SIG-M5 treated with dmso at 0.1 percent for 504 hours (cell line): ENCODE results near the gene LUC7L2.
A peak's percentile ranks its signal among the peaks of the same experiment; 100 is the strongest.
"Not testable (repeated sequence)": the region's sequence is repeated elsewhere in the genome, so short reads cannot be mapped to it uniquely, and the experiment has no call there.

Source experiments
- DNase-seq: peaks from one replicate; lab custom pipeline; 2025; ENCODE audit not compliant: unreplicated experiment; lab: John Stamatoyannopoulos, UW

LUC7L2 gene

GRCh38 chr7:139394540-139394939 is 34.8 kb downstream of the LUC7L2 start:
- DNase-seq = no peak

- DNase-seq = no peak
Observed at GRCh38 chr7:139396323-139396951, 36.7 kb downstream of the LUC7L2 start.

- no peak for DNase-seq
Observed at GRCh38 chr7:139397192-139397591, 37.5 kb downstream of the LUC7L2 start.

GRCh38 chr7:139403601-139404000 is 43.9 kb downstream of the LUC7L2 start:
- no peak for DNase-seq

DNA sequence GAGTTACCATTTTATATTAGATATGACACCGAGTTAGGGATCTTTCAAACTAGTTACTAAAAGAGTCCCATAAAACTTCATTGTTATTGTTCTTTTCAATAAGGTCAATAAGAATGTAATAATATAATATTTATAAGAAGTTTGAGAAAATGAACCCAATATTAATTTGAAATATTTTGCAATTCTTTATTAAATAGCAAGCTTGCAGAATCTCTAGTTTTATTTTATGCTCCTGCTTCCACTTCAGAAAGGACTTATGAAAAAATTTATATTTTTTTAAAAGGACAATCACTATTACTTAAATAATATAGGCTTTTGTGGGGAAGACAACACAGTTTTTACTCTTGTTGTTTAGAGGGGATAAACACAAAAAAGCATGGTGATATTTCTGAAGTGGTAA is 47.9 kb downstream of the LUC7L2 start:
- no peak for DNase-seq

DNA sequence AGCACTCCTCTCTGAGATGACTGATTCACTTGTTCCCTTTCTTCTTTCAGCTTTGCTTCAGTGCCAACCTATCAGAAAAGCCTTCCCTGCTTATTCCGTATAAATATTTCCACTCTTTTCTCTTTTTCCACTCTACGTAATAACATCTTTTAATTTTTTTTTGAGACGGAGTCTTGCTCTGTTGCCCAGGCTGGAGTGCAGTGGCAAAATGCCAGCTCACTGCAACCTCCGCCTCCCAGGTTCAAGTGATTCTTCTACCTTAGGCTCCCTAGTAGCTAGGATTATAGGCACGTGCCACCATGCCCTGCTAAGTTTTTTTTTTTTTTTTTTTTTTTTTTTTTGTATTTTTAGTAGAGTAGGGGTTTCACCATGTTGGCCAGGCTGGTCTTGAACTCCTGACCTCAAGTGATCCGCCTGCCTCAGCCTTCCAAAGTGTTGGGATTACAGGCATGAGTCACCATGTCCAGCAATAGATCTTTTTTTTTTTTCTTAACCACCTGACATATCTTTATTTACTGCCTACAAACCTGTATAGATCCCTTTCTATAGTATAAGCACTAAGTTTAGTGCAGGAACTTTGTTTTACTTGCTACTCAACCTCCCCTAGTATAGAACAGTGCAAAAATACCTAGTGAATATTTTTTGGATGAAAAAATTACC is 55.2 kb downstream of the LUC7L2 start:
- not testable (repeated sequence) for DNase-seq

DNA sequence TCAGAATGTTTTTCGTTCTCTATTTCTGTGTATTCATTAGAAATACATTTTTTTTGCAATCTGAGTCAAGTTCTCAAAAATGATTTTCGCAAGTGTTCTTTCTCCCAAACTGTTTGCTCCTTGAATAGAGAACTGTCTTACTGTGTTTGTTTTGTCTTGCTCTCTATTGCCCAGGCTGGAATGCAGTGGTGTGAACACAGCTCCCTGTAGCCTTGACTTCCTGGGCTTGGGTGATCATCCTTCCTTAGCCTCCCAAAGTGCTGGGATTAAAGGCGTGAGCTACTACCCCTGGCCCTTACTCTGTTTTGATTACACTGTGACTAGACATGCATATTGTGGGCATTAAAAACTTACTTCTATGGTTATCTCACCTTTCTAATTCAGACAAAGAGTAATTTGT is 56.7 kb downstream of the LUC7L2 start:
- DNase-seq = no peak

GRCh38 chr7:139417478-139417877 is 57.8 kb downstream of the LUC7L2 start:
- DNase-seq = no peak

- DNase-seq = no peak
Observed at GRCh38 chr7:139421123-139421522, 61.4 kb downstream of the LUC7L2 start.

- DNase-seq = no peak
Observed at GRCh38 chr7:139422126-139422525, 62.4 kb downstream of the LUC7L2 start.

DNA sequence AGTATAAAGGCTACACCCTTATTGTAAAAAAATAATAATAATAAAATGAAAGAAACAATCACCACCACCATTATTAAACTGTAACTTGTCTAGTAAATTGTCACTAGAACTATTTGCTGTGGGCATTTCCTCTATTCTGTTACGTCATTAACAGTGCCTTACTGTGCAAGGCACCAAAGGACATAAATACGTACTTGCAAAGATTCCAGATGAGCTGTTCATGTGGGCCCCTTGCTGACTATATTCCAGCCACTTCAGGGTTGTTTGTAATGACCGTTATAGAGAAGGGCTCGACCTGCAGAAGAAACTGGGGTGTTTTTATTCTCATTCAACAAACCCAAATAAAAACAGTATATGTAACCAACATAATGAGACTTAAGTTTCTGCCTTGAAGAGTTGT is 63.4 kb downstream of the LUC7L2 start:
- DNase-seq = no peak

GRCh38 chr7:139424004-139424403 is 64.3 kb downstream of the LUC7L2 start:
- no peak for DNase-seq

DNA sequence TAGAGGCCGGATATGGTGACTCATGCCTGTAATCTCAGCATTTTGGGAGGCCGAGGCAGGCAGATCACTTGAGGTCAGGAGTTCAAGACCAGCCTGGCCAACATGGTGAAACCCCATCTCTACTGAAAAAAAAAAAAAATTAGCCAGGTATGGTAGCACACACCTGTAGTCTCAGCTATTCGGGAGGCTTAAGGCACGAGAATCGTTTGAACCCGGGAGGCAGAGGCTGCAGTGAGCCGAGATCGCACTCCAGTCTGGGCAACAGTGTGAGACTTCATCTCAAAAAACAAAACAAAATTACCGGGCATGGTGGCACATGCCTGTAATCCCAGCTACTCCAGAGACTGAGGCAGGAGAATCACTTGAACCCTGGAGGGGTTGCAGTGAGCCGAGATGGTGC is 66.0 kb downstream of the LUC7L2 start:
- DNase-seq = not testable (repeated sequence)

DNA sequence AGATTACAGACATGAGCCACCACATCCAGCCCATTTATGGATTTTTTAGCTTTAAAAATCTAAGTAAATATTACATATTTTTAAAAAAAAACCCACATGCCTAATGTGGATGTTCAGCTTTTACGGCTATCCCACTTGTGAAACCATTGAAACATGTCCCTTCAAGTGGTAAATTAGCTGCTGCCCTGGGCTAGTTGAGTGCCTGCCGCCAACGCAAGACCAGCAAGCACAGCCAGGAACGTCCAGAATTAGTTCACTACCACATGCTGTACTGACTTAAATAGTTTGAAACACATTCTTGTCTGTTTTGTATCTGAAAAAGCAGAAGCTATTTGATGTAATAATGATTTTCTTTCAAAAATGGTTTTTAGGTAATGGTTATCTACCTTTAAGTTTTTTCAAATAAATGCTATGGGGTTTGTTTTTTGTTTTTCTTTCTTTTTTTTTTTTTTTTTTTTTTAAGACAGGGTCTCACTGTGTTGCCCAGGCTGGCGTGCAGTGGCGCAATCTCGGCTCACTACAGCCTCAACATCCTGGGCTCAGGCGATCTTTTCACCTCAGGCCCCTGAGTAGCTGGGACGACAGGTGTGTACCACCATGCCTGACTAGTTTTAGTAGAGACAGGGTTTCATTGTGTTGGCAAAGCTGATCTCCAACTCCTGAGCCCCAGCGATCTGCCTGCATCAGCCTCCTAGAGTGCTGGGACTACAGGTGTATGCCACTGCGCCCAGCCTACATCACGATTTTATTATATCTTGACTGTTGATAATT is 66.7 kb downstream of the LUC7L2 start:
- DNase-seq = no peak

DNA sequence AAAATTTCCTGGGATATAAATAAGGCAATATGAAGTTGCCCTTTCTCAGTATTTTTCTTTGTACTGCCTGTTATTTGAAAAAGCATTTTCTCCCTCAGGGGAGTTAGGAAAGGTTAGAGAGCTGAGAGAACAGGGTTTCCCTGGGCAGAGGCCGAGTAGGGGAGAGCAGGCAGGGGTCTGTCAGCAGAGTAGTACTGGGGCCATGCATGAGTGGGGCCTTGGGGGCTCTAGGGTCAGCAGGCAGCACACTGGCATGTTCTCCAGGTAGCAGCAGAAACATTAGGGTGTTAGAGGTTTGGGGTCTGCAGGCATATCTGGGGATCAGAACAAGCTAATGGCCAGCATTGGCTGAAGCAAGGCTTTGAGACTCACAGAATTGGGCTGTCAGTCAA is 67.3 kb downstream of the LUC7L2 start:
- DNase-seq = no peak

- no peak for DNase-seq
Observed at GRCh38 chr7:139427788-139428187, 68.1 kb downstream of the LUC7L2 start.

DNA sequence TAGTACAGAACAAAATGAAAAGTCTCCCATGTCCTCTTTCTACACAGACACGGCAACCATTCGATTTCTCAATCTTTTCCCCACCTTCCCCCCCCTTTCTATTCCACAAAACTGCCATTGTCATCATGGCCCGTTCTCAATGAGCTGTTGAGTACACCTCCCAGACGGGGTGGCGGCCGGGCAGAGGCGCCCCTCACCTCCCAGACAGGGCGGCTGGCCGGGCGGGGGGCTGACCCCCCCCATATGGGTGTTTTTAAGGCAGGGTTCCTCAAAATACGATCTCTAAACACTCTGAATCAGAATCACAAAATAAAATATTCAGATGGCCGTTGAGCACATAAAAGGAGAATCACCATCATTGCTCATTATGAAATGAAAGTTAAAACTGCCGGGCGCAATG is 70.0 kb downstream of the LUC7L2 start:
- DNase-seq = not testable (repeated sequence)

DNA sequence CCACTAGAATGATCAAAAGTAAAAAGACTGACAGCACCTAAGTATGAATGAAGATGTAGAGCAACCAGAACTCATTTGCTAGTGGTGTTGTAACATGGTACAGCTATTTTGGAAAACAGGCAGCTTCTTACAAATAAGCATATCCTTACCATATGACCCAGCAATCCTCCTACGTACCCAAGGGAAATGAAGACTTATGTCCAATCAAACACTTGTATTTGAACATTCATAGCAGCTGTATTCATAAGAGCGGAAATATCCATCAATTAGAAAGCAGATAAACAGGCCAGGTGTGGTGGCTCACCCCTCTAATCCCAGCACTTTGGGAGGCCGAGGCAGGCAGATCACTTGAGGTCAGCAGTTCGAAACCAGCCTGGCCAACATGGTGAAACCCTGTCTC is 70.7 kb downstream of the LUC7L2 start:
- DNase-seq = no peak

GRCh38 chr7:139431010-139431409 is 71.3 kb downstream of the LUC7L2 start:
- DNase-seq = peak; percentile 48

DNA sequence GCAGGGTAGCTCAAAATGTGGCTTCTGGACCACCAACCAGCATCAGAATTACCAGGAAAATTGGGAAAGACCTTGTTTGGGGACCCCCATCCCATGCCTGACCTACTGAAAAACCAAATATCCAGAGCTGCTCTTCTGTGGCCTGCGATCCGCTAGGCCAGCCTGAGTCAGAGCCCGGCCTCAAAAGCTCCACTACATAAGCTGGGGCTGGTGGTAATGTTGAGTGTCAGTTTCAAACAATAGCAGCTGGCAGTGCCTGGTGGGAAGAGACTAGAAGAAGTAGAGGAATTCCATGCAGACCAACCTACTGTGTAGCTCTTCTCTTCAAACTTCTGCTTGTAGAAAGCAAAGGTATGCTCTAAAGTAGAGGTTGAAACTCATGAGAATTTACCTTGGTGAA is 71.8 kb downstream of the LUC7L2 start:
- no peak for DNase-seq

- DNase-seq = no peak
Observed at GRCh38 chr7:139436806-139437205, 77.1 kb downstream of the LUC7L2 start.

DNA sequence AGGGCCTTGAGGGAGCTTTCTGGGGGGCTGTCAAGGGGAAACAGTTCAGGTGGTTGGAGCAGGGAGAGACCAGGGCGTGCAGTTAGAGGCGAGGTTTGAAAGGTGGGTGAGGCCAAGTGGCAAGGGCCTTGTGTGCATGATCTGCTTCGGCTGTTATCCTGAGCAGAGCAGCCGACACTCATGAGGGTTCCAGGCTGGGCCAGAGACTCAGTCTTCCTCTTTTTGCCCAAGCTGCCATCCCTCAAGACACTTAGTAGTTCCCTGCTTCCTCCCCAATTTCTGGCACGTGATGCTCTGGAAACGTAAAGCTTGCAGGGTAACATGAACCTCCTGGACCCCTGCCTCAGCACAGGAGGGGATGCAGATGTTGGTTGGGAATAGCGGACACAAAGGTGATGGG is 79.7 kb downstream of the LUC7L2 start:
- DNase-seq = no peak
